Measurements from ENCODE around the gene MAST4. TPM values are rescaled to one million over a fixed set of nuclear protein-coding genes. Genes with fewer than 3 reads are reported as not detected.

Gene MAST4
- total RNA-seq, 1 donor from 2014 or later: 0.99 TPM

- H3K79me2 ChIP-seq (ENCODE audit: low read depth): no peaks in the 10 kb centered on the region
- no peak overlapping the region for H3K4me3 ChIP-seq
- no peak overlapping the region for H3K9ac ChIP-seq
- H3K4me1 ChIP-seq: peaks cover 31% of the 10 kb centered on the region
- H3F3A ChIP-seq (ENCODE audit: low read depth): peaks cover 11% of the 10 kb centered on the region
- H3K9me3 ChIP-seq (ENCODE audit: low read depth): no peaks in the 10 kb centered on the region
- no peak for TF ChIP-seq CTCF (IDR thresholded peaks at IDR 0.05)
- TF ChIP-seq EZH2 (IDR thresholded peaks at IDR 0.05): no peak
- no peaks in the 10 kb centered on the region for H3K27me3 ChIP-seq
- H3K27ac ChIP-seq: no peak overlapping the region
- no peaks in the 10 kb centered on the region for H3K36me3 ChIP-seq
- DNase-seq (ENCODE audit: low spot score): no peak
- no peak overlapping the region for H3K4me3 Mint-ChIP-seq
- no peak overlapping the region for H3K4me2 ChIP-seq
- H3K36me3 Mint-ChIP-seq: peaks cover 2% of the 10 kb centered on the region
- peaks cover 39% of the 10 kb centered on the region for H3K4me1 Mint-ChIP-seq
- no peak overlapping the region for H3K27ac Mint-ChIP-seq
- H4K20me1 ChIP-seq (ENCODE audit: low read depth): no peaks in the 10 kb centered on the region
- no peaks in the 10 kb centered on the region for H3K9me3 Mint-ChIP-seq
- no peaks in the 10 kb centered on the region for H3K27me3 Mint-ChIP-seq (ENCODE audit: insufficient read depth, low read depth)
- H2AFZ ChIP-seq (replicated peaks): no peak overlapping the region
Observed at GRCh38 chr5:67090040-67090439, 493.8 kb downstream of the MAST4 start.

- no peaks in the 10 kb centered on the region for H3K9me3 ChIP-seq (ENCODE audit: low read depth)
- peaks cover 2% of the 10 kb centered on the region for H3K36me3 Mint-ChIP-seq
- TF ChIP-seq EZH2phosphoT487 (IDR thresholded peaks at IDR 0.05) (no peak), EZH2 (IDR thresholded peaks at IDR 0.05) (no peak), CTCF (IDR thresholded peaks at IDR 0.05) (no peak)
- H3K4me1 ChIP-seq: peaks cover 37% of the 10 kb centered on the region
- no peak overlapping the region for H3K4me3 ChIP-seq
- H3F3A ChIP-seq (ENCODE audit: low read depth): peaks cover 15% of the 10 kb centered on the region
- no peaks in the 10 kb centered on the region for H3K9me3 Mint-ChIP-seq
- H3K27ac Mint-ChIP-seq: no peak overlapping the region
- H3K4me1 Mint-ChIP-seq: peaks cover 45% of the 10 kb centered on the region
- no peaks in the 10 kb centered on the region for H3K79me2 ChIP-seq (ENCODE audit: low read depth)
- H3K36me3 ChIP-seq: no peaks in the 10 kb centered on the region
- H4K20me1 ChIP-seq (ENCODE audit: low read depth): no peaks in the 10 kb centered on the region
- no peak overlapping the region for H3K4me2 ChIP-seq
- H3K27ac ChIP-seq: no peak overlapping the region
- no peaks in the 10 kb centered on the region for H3K27me3 Mint-ChIP-seq (ENCODE audit: insufficient read depth, low read depth)
- no peaks in the 10 kb centered on the region for H3K27me3 ChIP-seq
- no peak for DNase-seq (ENCODE audit: low spot score)
- H2AFZ ChIP-seq (replicated peaks): no peak overlapping the region
- no peak overlapping the region for H3K4me3 Mint-ChIP-seq
- H3K9ac ChIP-seq: no peak overlapping the region
Observed at GRCh38 chr5:67090593-67090992, 494.4 kb downstream of the MAST4 start.

- H3F3A ChIP-seq (ENCODE audit: low read depth): peaks cover 15% of the 10 kb centered on the region
- H2AFZ ChIP-seq (replicated peaks): no peak overlapping the region
- no peaks in the 10 kb centered on the region for H4K20me1 ChIP-seq (ENCODE audit: low read depth)
- H3K27ac Mint-ChIP-seq: no peak overlapping the region
- DNase-seq (ENCODE audit: low spot score): no peak
- H3K27me3 ChIP-seq: no peaks in the 10 kb centered on the region
- no peak overlapping the region for H3K27ac ChIP-seq
- no peaks in the 10 kb centered on the region for H3K36me3 ChIP-seq
- peaks cover 38% of the 10 kb centered on the region for H3K4me1 ChIP-seq
- H3K4me3 Mint-ChIP-seq: no peak overlapping the region
- no peaks in the 10 kb centered on the region for H3K9me3 Mint-ChIP-seq
- TF ChIP-seq CTCF (IDR thresholded peaks at IDR 0.05): no peak
- H3K9me3 ChIP-seq (ENCODE audit: low read depth): no peaks in the 10 kb centered on the region
- peaks cover 2% of the 10 kb centered on the region for H3K36me3 Mint-ChIP-seq
- H3K4me1 Mint-ChIP-seq: peaks cover 42% of the 10 kb centered on the region
- no peak overlapping the region for H3K9ac ChIP-seq
- no peaks in the 10 kb centered on the region for H3K79me2 ChIP-seq (ENCODE audit: low read depth)
- no peaks in the 10 kb centered on the region for H3K27me3 Mint-ChIP-seq (ENCODE audit: insufficient read depth, low read depth)
- no peak overlapping the region for H3K4me2 ChIP-seq
- no peak overlapping the region for H3K4me3 ChIP-seq
Observed at GRCh38 chr5:67092535-67092934, 496.3 kb downstream of the MAST4 start.

GRCh38 chr5:67093279-67093678 lies 497.1 kb downstream of the MAST4 start:
- no peak overlapping the region for H3K27ac Mint-ChIP-seq
- no peak overlapping the region for H3K27ac ChIP-seq
- H3K9me3 Mint-ChIP-seq: no peaks in the 10 kb centered on the region
- H3K4me1 ChIP-seq: peaks cover 38% of the 10 kb centered on the region
- no peaks in the 10 kb centered on the region for H3K9me3 ChIP-seq (ENCODE audit: low read depth)
- no peaks in the 10 kb centered on the region for H3K79me2 ChIP-seq (ENCODE audit: low read depth)
- H2AFZ ChIP-seq (replicated peaks): no peak overlapping the region
- no peak overlapping the region for H3K4me3 ChIP-seq
- no peak for TF ChIP-seq EZH2 (IDR thresholded peaks at IDR 0.05)
- no peak for TF ChIP-seq CTCF (IDR thresholded peaks at IDR 0.05)
- no peak for TF ChIP-seq EZH2phosphoT487 (IDR thresholded peaks at IDR 0.05)
- H3K36me3 ChIP-seq: no peaks in the 10 kb centered on the region
- peaks cover 15% of the 10 kb centered on the region for H3F3A ChIP-seq (ENCODE audit: low read depth)
- H3K4me2 ChIP-seq: no peak overlapping the region
- H3K27me3 Mint-ChIP-seq (ENCODE audit: insufficient read depth, low read depth): no peaks in the 10 kb centered on the region
- DNase-seq (ENCODE audit: low spot score): no peak
- peaks cover 2% of the 10 kb centered on the region for H3K36me3 Mint-ChIP-seq
- no peaks in the 10 kb centered on the region for H3K27me3 ChIP-seq
- H3K4me3 Mint-ChIP-seq: no peak overlapping the region
- no peak overlapping the region for H3K9ac ChIP-seq
- H4K20me1 ChIP-seq (ENCODE audit: low read depth): no peaks in the 10 kb centered on the region
- H3K4me1 Mint-ChIP-seq: peaks cover 42% of the 10 kb centered on the region

Data from neural progenitor cell (in vitro differentiated cells).